Measurements from ENCODE around the gene GJD3. TPM values are rescaled to one million over a fixed set of nuclear protein-coding genes. Genes with fewer than 3 reads are reported as not detected.

Gene GJD3
- total and polyA plus RNA-seq, 12 donors, result 0.44 to 8.7 (median 1.9) TPM; not detected in 3

- H3K4me3 ChIP-seq, result no peak overlapping the region
- H3K27ac ChIP-seq, result peak overlapping the region; percentile 2 to 73 (median 40)
- intact Hi-C loops (cut with DNase I), result no loop called here
- H3K36me3 ChIP-seq (replicated peaks in 1 of 2), result peaks cover 0 to 8% of the 10 kb centered on the region in 2 donors
- no peaks in the 10 kb centered on the region for H3K9me3 ChIP-seq (replicated peaks in 1 of 3)
- 12 to 32% (median 21%) methylated on average over 1 of the region's 1 CpG for WGBS, 4 donors
- TF ChIP-seq CTCF (IDR thresholded peaks at IDR 0.05) (no peak), POLR2A (IDR thresholded peaks at IDR 0.05) (no peak)
- peaks cover 88 to 96% of the 10 kb centered on the region in 2 donors for H3K4me1 ChIP-seq (replicated peaks in 1 of 2)
- no peak for DNase-seq
- H3K27me3 ChIP-seq, result no peaks in the 10 kb centered on the region
These were observed 37.7 kb downstream of the GJD3 start for GRCh38 chr17:40326832-40327199.

GRCh38 chr17:40326014-40326831 lies 38.3 kb downstream of the GJD3 start:
- Histone ChIP-seq H3K4me1 (replicated peaks in 1 of 2) (peaks cover 88 to 96% of the 10 kb centered on the region in 2 donors), H3K36me3 (replicated peaks in 1 of 2) (peaks cover 0 to 4% of the 10 kb centered on the region in 2 donors), H3K9me3 (replicated peaks in 1 of 3) (no peaks in the 10 kb centered on the region), H3K27ac (peak overlapping the region; percentile 2 to 73 (median 40)), H3K4me3 (no peak overlapping the region), H3K27me3 (no peaks in the 10 kb centered on the region)
- intact Hi-C loops (cut with DNase I), result no loop called here
- TF ChIP-seq POLR2A (IDR thresholded peaks at IDR 0.05), result no peak
- TF ChIP-seq CTCF (IDR thresholded peaks at IDR 0.05), result no peak
- WGBS, 4 donors, result 54 to 69% (median 55%) methylated on average over 12 to 17 of the region's 17 CpGs
- peak in 1 of 7 donors; percentile 25 for DNase-seq

GRCh38 chr17:40325156-40326013 lies 39.2 kb downstream of the GJD3 start:
- peak overlapping the region in 4 of 5 donors; percentile 15 to 96 (median 52) for H3K27ac ChIP-seq
- intact Hi-C loops (cut with DNase I), result no loop called here
- no peak for DNase-seq
- no peaks in the 10 kb centered on the region for H3K9me3 ChIP-seq (replicated peaks in 1 of 3)
- WGBS, 4 donors, result 73 to 81% (median 78%) methylated on average over 12 to 13 of the region's 13 CpGs
- TF ChIP-seq CTCF (IDR thresholded peaks at IDR 0.05) (no peak), POLR2A (IDR thresholded peaks at IDR 0.05) (no peak)
- no peak overlapping the region for H3K4me3 ChIP-seq
- no peaks in the 10 kb centered on the region for H3K36me3 ChIP-seq (replicated peaks in 1 of 2)
- peaks cover 87 to 96% of the 10 kb centered on the region in 2 donors for H3K4me1 ChIP-seq (replicated peaks in 1 of 2)
- H3K27me3 ChIP-seq, result no peaks in the 10 kb centered on the region
